Neural cell (in vitro differentiated cells): ENCODE data around the gene RPL10A.

Source experiments
- CTCF ChIP-seq: fragments of 450-650 bp; IDR thresholded peaks from 2 replicates; pipeline ENCODE4 v1.5.1; 2014; ENCODE audit warnings: antibody characterized with exemption, mild to moderate bottlenecking, moderate library complexity; ENCODE audit not compliant: poor library complexity, severe bottlenecking
- EP300 ChIP-seq: fragments of 450-650 bp; conservative IDR thresholded peaks from 2 replicates; pipeline ENCODE4 v1.6.1; 2014; ENCODE audit warnings: antibody characterized with exemption, mild to moderate bottlenecking, moderate library complexity; ENCODE audit not compliant: poor library complexity, severe bottlenecking
- EZH2 ChIP-seq: fragments of 200-600, 300-800 bp; shearing (Covaris generic), sonication (generic); IDR thresholded peaks from 2 replicates; pipeline ENCODE4 v1.6.1; 2014; ENCODE audit warnings: antibody characterized with exemption, low read length, borderline replicate concordance, mild to moderate bottlenecking; ENCODE audit not compliant: insufficient read depth, poor library complexity, severe bottlenecking
- RAD21 ChIP-seq: fragments of 450-650 bp; conservative IDR thresholded peaks from 2 replicates; pipeline ENCODE4 v1.6.1; 2014; ENCODE audit warnings: antibody characterized with exemption, mild to moderate bottlenecking, moderate library complexity
- TF ChIP-seq, protein P1 (sequence below): IDR thresholded peaks from 2 replicates; pipeline ENCODE4 v1.6.1; 2012; ENCODE audit warnings: borderline replicate concordance

DNA sequence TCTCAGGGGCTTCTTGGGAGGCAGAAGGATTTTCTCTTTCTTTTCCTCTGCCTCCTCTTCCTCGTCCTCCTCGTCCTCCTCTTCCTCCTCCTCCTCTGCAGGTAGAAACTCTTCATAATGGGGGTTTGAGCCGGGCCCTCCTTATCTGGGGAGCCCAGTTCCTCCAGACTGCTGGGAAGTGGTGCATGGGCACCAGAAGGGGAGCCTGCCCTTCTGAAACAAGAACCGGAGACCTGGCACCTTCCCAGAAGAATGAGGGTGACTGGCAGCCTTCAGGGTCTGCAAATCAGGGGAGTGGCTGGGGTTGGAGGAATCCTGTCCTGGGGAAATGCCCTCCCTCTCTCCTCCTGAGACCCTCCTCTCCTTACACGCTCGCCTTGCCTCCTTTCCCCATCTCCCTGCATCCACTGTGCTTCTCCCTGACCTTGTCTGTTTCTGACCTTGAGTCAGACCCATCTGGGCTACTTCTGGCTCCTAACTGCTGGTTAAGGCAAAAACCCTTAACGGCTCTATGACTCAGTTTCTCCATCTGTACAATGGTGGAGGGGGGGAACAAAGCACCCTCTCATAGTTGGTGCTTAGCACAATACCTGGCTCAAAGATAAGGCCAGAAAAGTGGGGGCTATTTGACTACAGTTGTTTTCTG is 42.8 kb downstream of the RPL10A start:
- no peak for TF ChIP-seq CTCF
- TF ChIP-seq EP300 = no peak
- no peak for TF ChIP-seq RAD21
- TF ChIP-seq EZH2 = no peak
- TF ChIP-seq, protein P1, sequence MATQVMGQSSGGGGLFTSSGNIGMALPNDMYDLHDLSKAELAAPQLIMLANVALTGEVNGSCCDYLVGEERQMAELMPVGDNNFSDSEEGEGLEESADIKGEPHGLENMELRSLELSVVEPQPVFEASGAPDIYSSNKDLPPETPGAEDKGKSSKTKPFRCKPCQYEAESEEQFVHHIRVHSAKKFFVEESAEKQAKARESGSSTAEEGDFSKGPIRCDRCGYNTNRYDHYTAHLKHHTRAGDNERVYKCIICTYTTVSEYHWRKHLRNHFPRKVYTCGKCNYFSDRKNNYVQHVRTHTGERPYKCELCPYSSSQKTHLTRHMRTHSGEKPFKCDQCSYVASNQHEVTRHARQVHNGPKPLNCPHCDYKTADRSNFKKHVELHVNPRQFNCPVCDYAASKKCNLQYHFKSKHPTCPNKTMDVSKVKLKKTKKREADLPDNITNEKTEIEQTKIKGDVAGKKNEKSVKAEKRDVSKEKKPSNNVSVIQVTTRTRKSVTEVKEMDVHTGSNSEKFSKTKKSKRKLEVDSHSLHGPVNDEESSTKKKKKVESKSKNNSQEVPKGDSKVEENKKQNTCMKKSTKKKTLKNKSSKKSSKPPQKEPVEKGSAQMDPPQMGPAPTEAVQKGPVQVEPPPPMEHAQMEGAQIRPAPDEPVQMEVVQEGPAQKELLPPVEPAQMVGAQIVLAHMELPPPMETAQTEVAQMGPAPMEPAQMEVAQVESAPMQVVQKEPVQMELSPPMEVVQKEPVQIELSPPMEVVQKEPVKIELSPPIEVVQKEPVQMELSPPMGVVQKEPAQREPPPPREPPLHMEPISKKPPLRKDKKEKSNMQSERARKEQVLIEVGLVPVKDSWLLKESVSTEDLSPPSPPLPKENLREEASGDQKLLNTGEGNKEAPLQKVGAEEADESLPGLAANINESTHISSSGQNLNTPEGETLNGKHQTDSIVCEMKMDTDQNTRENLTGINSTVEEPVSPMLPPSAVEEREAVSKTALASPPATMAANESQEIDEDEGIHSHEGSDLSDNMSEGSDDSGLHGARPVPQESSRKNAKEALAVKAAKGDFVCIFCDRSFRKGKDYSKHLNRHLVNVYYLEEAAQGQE = no peak
